ENCODE data around the gene CTPS2. TPM values are rescaled to one million over a fixed set of nuclear protein-coding genes. Genes with fewer than 3 reads are reported as not detected.
A peak's percentile ranks its signal among the peaks of the same experiment; 100 is the strongest.

Gene CTPS2
- total and polyA plus RNA-seq, 8 donors: 2.3 to 34.3 (median 10.3) TPM

GRCh38 chrX:16666541-16666940 is 45.9 kb downstream of the CTPS2 start:
- no peak for DNase-seq
- intact Hi-C loops (cut with DNase I; ENCODE audit: low total_unique reads): loop anchor here (10.0 kb wide), 1 partner anchor 232 kb away; no protein-coding TSS in a partner anchor
- peaks cover 0 to 5% (median 0%) of the 10 kb centered on the region in 4 donors for H3K4me1 ChIP-seq

GRCh38 chrX:16665089-16665488 is 47.4 kb downstream of the CTPS2 start:
- H3K27me3 ChIP-seq: no peaks in the 10 kb centered on the region
- peaks cover 0 to 5% (median 0%) of the 10 kb centered on the region in 4 donors for H3K4me1 ChIP-seq
- H3K27ac ChIP-seq: no peak overlapping the region
- H3K9me3 ChIP-seq: no peaks in the 10 kb centered on the region
- WGBS, 5 donors: 33 to 59% (median 41%) methylated on average over 2 of the region's 2 CpGs
- intact Hi-C loops (cut with DNase I; ENCODE audit: low total_unique reads): loop anchor here (10.0 kb wide), 1 partner anchor 230 kb away; no protein-coding TSS in a partner anchor
- TF ChIP-seq CTCF (IDR thresholded peaks at IDR 0.05) (no peak), EP300 (IDR thresholded peaks at IDR 0.05) (no peak), POLR2A (IDR thresholded peaks at IDR 0.05) (no peak), POLR2AphosphoS5 (IDR thresholded peaks at IDR 0.05) (no peak)
- DNase-seq: no peak
- no peak overlapping the region for H3K4me3 ChIP-seq
- H3K36me3 ChIP-seq: peaks cover 0 to 27% (median 23%) of the 10 kb centered on the region in 4 donors

More at GRCh38 chrX:16666541-16666940, 45.9 kb downstream of the CTPS2 start:
- no peak overlapping the region for H3K4me3 ChIP-seq
- H3K27me3 ChIP-seq: no peaks in the 10 kb centered on the region
- peaks cover 0 to 30% (median 25%) of the 10 kb centered on the region in 4 donors for H3K36me3 ChIP-seq
- TF ChIP-seq EP300 (IDR thresholded peaks at IDR 0.05): no peak
- no peak for TF ChIP-seq POLR2A (IDR thresholded peaks at IDR 0.05)
- TF ChIP-seq POLR2AphosphoS5 (IDR thresholded peaks at IDR 0.05): no peak
- TF ChIP-seq CTCF (IDR thresholded peaks at IDR 0.05): no peak
- no peak overlapping the region for H3K27ac ChIP-seq
- H3K9me3 ChIP-seq: no peaks in the 10 kb centered on the region
- WGBS, 5 donors: 76 to 90% (median 82%) methylated on average over 4 of the region's 4 CpGs

- Histone ChIP-seq H3K27me3 (no peaks in the 10 kb centered on the region), H3K36me3 (peaks cover 0 to 24% (median 18%) of the 10 kb centered on the region in 4 donors), H3K4me1 (peaks cover 0 to 5% (median 0%) of the 10 kb centered on the region in 4 donors), H3K9me3 (no peaks in the 10 kb centered on the region), H3K27ac (no peak overlapping the region), H3K4me3 (no peak overlapping the region)
- WGBS, 5 donors: 50 to 76% (median 68%) methylated on average over 2 of the region's 2 CpGs
- DNase-seq: no peak
- intact Hi-C loops (cut with DNase I; ENCODE audit: low total_unique reads): loop anchor here (10.0 kb wide), 1 partner anchor 230 kb away; no protein-coding TSS in a partner anchor
- TF ChIP-seq POLR2A (IDR thresholded peaks at IDR 0.05) (no peak), EP300 (IDR thresholded peaks at IDR 0.05) (no peak), CTCF (IDR thresholded peaks at IDR 0.05) (no peak), POLR2AphosphoS5 (IDR thresholded peaks at IDR 0.05) (no peak)
These were observed 47.8 kb downstream of the CTPS2 start for GRCh38 chrX:16664626-16665025.

GRCh38 chrX:16664074-16664473 is 48.4 kb downstream of the CTPS2 start:
- Histone ChIP-seq H3K27ac (no peak overlapping the region), H3K4me1 (peaks cover 0 to 5% (median 0%) of the 10 kb centered on the region in 4 donors), H3K4me3 (no peak overlapping the region), H3K27me3 (no peaks in the 10 kb centered on the region), H3K36me3 (peaks cover 0 to 22% (median 13%) of the 10 kb centered on the region in 4 donors), H3K9me3 (no peaks in the 10 kb centered on the region)
- intact Hi-C loops (cut with DNase I; ENCODE audit: low total_unique reads): loop anchor here (10.0 kb wide), 1 partner anchor 229 kb away; no protein-coding TSS in a partner anchor
- WGBS, 5 donors: 65 to 74% (median 67%) methylated on average over 5 of the region's 5 CpGs
- TF ChIP-seq CTCF (IDR thresholded peaks at IDR 0.05): peak in 1 of 7 experiments; percentile 15
- TF ChIP-seq POLR2AphosphoS5 (IDR thresholded peaks at IDR 0.05): no peak
- no peak for DNase-seq

All from stomach (tissue), 9 donors.